ENCODE measurements around the gene NDUFAF3.

NDUFAF3 gene

GRCh38 chr3:49054344-49054862 is 32.5 kb downstream of the NDUFAF3 start:
- no peak for DNase-seq (ENCODE audit: low read depth)

GRCh38 chr3:49057268-49057667 is 35.3 kb downstream of the NDUFAF3 start:
- no peak for DNase-seq (ENCODE audit: low read depth)

- no peak for DNase-seq (ENCODE audit: low read depth)
Observed at GRCh38 chr3:49058011-49058410, 36.1 kb downstream of the NDUFAF3 start.

Data from stimulated activated CD8-positive, alpha-beta memory T cell treated with anti-CD3 and anti-CD28 coated beads, Interleukin-12 subunit alpha, Interleukin-12 subunit beta, amount 100 ng/mL, for 4 hours (primary cell).